ENCODE results near the gene SLC9A9.

DNA sequence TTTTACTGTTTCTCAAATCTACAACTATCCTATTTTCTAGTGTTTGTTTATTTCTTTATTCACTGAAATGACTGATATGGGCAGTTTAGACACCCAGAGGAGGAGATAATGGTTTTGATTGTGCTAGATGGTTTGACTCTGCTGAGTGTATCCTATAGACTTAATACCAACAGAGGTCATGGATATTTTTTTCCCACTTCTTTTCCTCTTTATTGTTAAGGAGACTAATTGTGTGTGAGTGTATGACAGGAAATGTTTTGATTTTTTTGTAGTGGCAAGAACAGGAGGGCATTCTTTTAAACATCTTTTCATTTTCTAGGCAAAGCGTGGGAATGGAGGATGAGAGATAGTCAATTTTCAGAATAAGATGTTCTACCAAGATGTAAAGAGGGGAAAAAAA lies 505.2 kb downstream of the SLC9A9 start:
- TF ChIP-seq, protein P1, sequence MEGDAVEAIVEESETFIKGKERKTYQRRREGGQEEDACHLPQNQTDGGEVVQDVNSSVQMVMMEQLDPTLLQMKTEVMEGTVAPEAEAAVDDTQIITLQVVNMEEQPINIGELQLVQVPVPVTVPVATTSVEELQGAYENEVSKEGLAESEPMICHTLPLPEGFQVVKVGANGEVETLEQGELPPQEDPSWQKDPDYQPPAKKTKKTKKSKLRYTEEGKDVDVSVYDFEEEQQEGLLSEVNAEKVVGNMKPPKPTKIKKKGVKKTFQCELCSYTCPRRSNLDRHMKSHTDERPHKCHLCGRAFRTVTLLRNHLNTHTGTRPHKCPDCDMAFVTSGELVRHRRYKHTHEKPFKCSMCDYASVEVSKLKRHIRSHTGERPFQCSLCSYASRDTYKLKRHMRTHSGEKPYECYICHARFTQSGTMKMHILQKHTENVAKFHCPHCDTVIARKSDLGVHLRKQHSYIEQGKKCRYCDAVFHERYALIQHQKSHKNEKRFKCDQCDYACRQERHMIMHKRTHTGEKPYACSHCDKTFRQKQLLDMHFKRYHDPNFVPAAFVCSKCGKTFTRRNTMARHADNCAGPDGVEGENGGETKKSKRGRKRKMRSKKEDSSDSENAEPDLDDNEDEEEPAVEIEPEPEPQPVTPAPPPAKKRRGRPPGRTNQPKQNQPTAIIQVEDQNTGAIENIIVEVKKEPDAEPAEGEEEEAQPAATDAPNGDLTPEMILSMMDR (IDR thresholded peaks at IDR 0.05): no peak
- TF ChIP-seq POLR2A (IDR thresholded peaks at IDR 0.05; ENCODE audit: low read depth) (no peak), POLR2AphosphoS5 (IDR thresholded peaks at IDR 0.05) (no peak)

All from esophagus muscularis mucosa (tissue), 3 donors.